ENCODE data around the gene KRTAP4-8. TPM values are rescaled to one million over a fixed set of nuclear protein-coding genes. Genes with fewer than 3 reads are reported as not detected.
"Not testable (repeated sequence)": the region's sequence is repeated elsewhere in the genome, so short reads cannot be mapped to it uniquely, and the experiment has no call there.

KRTAP4-8 gene
- total RNA-seq, 1 donor from 2014 or later, result not detected

DNA sequence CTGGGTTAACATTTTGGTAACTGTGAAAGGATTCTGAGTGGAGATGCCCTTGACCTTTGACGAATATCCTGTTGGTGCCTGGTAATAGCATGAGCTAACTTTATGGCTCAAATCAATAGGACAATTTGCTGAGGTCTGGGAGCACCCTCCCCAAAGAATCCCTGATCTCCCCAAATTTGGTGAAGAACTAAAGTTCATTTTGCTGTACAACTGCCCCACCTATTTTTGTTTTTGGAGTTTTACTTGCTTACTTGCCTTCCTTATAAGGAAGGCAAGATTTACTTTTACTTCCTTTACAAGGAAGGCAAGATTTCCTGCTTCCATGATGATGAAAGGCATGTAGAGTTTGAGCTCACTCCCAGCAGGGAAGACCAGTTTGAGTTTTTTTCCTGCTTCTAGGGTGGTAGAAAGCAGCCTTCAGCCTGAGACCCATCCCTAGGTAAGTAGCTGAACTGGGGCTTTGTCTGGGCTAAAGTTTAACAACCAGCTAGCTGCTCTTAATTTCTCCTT, 10.1 kb upstream of the KRTAP4-8 start:
- H3K36me3 Mint-ChIP-seq (ENCODE audit: low read depth), result peaks cover 3% of the 10 kb centered on the region
- no peak overlapping the region for H3K4me3 Mint-ChIP-seq
- TF ChIP-seq, protein P1, sequence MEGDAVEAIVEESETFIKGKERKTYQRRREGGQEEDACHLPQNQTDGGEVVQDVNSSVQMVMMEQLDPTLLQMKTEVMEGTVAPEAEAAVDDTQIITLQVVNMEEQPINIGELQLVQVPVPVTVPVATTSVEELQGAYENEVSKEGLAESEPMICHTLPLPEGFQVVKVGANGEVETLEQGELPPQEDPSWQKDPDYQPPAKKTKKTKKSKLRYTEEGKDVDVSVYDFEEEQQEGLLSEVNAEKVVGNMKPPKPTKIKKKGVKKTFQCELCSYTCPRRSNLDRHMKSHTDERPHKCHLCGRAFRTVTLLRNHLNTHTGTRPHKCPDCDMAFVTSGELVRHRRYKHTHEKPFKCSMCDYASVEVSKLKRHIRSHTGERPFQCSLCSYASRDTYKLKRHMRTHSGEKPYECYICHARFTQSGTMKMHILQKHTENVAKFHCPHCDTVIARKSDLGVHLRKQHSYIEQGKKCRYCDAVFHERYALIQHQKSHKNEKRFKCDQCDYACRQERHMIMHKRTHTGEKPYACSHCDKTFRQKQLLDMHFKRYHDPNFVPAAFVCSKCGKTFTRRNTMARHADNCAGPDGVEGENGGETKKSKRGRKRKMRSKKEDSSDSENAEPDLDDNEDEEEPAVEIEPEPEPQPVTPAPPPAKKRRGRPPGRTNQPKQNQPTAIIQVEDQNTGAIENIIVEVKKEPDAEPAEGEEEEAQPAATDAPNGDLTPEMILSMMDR (conservative IDR thresholded peaks at IDR 0.05), result no peak
- DNase-seq (ENCODE audit: low read depth, low spot score), result no peak
- H3K27ac Mint-ChIP-seq (ENCODE audit: unreplicated experiment), result no peak overlapping the region
- peaks cover 5% of the 10 kb centered on the region for H3K9me3 Mint-ChIP-seq
- peaks cover 12% of the 10 kb centered on the region for H3K27me3 Mint-ChIP-seq (ENCODE audit: low read depth)
- no peaks in the 10 kb centered on the region for H3K4me1 Mint-ChIP-seq

DNA sequence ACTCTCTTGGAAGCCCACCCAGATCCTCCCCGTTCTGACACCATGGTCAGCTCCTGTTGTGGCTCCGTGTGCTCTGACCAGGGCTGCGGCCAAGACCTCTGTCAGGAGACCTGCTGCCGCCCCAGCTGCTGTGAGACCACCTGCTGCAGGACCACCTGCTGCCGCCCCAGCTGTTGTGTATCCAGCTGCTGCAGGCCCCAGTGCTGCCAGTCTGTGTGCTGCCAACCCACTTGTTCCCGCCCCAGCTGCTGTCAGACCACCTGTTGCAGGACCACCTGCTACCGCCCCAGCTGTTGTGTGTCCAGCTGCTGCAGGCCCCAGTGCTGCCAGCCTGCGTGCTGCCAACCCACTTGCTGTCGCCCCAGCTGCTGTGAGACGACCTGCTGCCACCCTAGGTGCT, 7.4 kb upstream of the KRTAP4-8 start, which contains the start of gene KRTAP4-9:
KRTAP4-9 (plus strand) TSS at position 43 of the 400 bp plus-strand sequence; CDS start at position 43, 0 bp downstream.
- H3K27ac Mint-ChIP-seq (ENCODE audit: unreplicated experiment); H3K9me3 Mint-ChIP-seq; DNase-seq (ENCODE audit: low read depth, low spot score); H3K4me1 Mint-ChIP-seq; H3K4me3 Mint-ChIP-seq; H3K36me3 Mint-ChIP-seq (ENCODE audit: low read depth): not testable (repeated sequence)
- H3K27me3 Mint-ChIP-seq (ENCODE audit: low read depth), result peaks cover 12% of the 10 kb centered on the region

DNA sequence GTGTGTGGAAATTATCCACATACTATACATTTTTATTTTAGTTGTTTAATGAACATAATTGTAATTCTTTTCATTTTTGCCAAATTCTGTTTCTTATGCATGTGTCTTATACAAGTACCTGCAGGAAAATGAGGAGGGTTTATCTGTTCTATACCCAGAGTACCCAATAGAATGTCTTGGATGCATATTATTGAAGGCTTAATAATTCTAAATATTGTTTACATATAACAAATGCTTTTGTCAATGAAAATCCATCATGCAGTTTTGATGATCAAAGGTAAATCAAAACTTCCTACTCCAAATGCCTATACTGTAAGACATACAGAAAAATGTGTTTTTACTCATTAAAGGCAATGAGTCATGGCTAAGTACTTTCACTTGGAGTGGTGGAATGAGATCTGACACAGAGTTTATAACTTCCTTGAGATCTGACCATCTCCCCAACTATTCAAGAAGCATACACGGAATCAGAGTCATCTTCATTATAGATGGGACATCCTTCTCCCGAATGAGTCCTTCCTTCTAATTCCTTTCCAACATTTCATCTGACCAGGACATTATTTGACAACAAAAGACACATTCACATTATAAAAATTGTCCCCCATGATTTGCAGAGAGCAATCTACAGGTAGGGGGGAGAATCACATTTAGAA, 6.6 kb upstream of the KRTAP4-8 start:
- H3K27me3 Mint-ChIP-seq (ENCODE audit: low read depth), result peaks cover 17% of the 10 kb centered on the region
- H3K27ac Mint-ChIP-seq (ENCODE audit: unreplicated experiment); DNase-seq (ENCODE audit: low read depth, low spot score); H3K9me3 Mint-ChIP-seq; H3K4me1 Mint-ChIP-seq; H3K36me3 Mint-ChIP-seq (ENCODE audit: low read depth); H3K4me3 Mint-ChIP-seq: not testable (repeated sequence)

DNA sequence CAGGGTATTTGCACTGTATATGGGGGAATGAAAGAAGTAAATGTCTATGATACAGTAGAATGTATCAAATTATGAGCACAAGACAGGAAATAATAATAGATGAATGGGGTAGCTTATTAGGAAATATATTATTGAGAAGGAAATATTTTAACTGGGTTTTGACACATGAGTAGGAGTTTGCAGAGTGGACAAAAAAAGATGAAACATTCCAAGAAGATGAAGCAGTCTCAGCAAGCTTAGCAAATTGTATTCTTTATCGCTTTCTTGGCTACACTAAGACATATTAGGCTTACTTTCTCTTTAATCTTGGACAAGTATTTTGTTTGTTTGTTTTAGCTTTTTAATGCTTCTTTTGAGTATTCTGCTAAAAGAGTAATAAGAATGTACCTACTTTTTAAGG, 6.0 kb upstream of the KRTAP4-8 start:
- no peak for DNase-seq (ENCODE audit: low read depth, low spot score)
- Mint-ChIP-seq H3K36me3 (ENCODE audit: low read depth) (no peaks in the 10 kb centered on the region), H3K4me1 (no peaks in the 10 kb centered on the region), H3K4me3 (no peak overlapping the region), H3K27me3 (ENCODE audit: low read depth) (peaks cover 17% of the 10 kb centered on the region), H3K27ac (ENCODE audit: unreplicated experiment) (no peak overlapping the region), H3K9me3 (peaks cover 2% of the 10 kb centered on the region)
- TF ChIP-seq, protein P1 (conservative IDR thresholded peaks at IDR 0.05), result no peak

DNA sequence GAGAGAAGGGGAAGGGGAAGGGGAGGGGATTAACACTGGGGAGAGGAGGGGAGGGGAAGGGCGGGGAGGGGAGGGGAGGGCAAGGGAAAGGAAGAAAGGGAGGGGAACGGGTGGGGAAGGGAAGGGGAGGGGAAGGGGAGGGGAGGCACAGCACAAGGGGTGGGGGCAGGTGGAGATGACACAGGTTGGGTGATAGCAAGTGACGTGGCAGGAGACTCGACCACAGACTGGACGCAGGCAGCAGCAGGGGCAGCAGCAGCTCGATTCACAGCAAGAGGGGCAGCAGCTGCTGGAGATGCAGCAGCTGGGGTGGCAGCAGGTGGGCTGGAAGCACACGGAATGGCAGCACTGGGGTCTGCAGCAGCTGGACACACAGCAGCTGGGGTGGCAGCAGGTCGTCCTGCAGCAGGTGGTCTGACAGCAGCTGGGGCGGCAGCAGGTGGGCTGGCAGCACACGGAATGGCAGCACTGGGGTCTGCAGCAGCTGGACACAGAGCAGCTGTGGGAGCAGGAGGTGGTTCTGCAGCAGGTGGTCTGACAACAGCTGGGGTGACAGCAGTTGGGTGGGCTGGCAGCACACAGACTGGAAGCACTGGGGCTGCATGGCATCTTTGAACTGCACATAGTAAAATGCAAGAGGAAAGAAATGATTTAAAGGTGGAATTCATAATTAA, 3.8 kb upstream of the KRTAP4-8 start, which contains the start of gene KRTAP4-16:
KRTAP4-16 (minus strand) TSS at position 624 of the 674 bp plus-strand sequence; CDS start at position 624, 0 bp downstream.
- Mint-ChIP-seq H3K36me3 (ENCODE audit: low read depth) (no peaks in the 10 kb centered on the region), H3K27ac (ENCODE audit: unreplicated experiment) (no peak within 1 kb of the TSS), H3K9me3 (no peaks in the 10 kb centered on the region), H3K27me3 (ENCODE audit: low read depth) (peaks cover 27% of the 10 kb centered on the region), H3K4me1 (no peaks in the 10 kb centered on the region), H3K4me3 (no peak within 1 kb of the TSS)
- DNase-seq (ENCODE audit: low read depth, low spot score), result no peak
- TF ChIP-seq, protein P1 (conservative IDR thresholded peaks at IDR 0.05), result no peak

DNA sequence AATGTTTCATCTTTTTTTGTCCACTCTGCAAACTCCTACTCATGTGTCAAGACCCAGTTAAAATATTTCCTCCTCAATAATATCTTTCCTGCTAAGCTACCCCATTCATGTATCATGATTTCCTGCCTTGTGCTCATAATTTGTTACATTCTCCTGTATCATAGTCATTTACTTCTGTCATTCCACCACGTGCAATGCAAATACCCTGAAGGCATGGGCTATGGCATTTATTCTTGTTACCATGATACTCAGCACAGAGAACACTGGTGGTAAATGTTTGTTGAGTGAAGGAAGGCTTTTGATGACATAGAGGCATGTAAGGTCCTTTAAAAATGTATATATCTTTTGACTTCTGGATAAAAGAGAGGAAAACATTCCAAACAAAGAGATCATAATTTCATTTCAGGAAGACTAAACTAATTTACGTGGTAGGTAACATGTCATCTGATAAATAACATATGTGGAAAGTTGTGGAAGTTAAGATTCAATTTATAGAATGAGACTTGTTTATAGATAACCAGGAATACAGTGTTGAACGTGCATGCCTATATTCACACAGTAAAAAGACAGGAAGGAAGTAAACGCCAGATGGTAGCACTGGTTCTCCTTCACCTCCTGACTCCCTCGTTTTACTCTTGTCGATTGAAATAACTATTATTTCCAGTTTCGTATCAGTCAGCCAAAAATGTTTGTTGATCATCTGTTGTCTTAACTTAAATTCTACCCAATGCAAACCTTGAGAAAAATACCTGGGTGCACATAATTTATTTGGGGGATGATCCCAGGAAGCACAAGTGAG, 1.9 kb upstream of the KRTAP4-8 start:
- H3K27ac Mint-ChIP-seq (ENCODE audit: unreplicated experiment); H3K9me3 Mint-ChIP-seq; H3K36me3 Mint-ChIP-seq (ENCODE audit: low read depth); DNase-seq (ENCODE audit: low read depth, low spot score); H3K4me3 Mint-ChIP-seq; H3K4me1 Mint-ChIP-seq: not testable (repeated sequence)
- peaks cover 30% of the 10 kb centered on the region for H3K27me3 Mint-ChIP-seq (ENCODE audit: low read depth)

All from neural crest cell (in vitro differentiated cells).